NB4 (cell line): ENCODE measurements around the gene CPNE2.
"Not testable (repeated sequence)": the region's sequence is repeated elsewhere in the genome, so short reads cannot be mapped to it uniquely, and the experiment has no call there.

Source experiments
- DNase-seq: peaks from one replicate; pipeline ENCODE4 v3.0.0; 2010; ENCODE audit warnings: low read depth
- H3K4me3 ChIP-seq: one replicate; pipeline ENCODE4 v1.5.1; 2011; ENCODE audit warnings: mild to moderate bottlenecking, low read depth, low read length, moderate library complexity
- MYC ChIP-seq: IDR thresholded peaks from 2 replicates; pipeline ENCODE4 v1.6.1; 2011; ENCODE audit warnings: low read depth, low read length
- POLR2A ChIP-seq: IDR thresholded peaks from 2 replicates; pipeline ENCODE4 v1.6.1; 2011; ENCODE audit warnings: mild to moderate bottlenecking; ENCODE audit not compliant: insufficient read length; ENCODE audit errors: extremely low read depth
- TF ChIP-seq, protein P1 (sequence below): IDR thresholded peaks from 2 replicates; pipeline ENCODE4 v1.6.1; 2011; ENCODE audit warnings: low read depth, low read length
- TF ChIP-seq, protein P2 (sequence below): IDR thresholded peaks from one replicate; pipeline ENCODE4 v1.5.1; 2012; ENCODE audit warnings: low read depth, low read length

CPNE2 gene

DNA sequence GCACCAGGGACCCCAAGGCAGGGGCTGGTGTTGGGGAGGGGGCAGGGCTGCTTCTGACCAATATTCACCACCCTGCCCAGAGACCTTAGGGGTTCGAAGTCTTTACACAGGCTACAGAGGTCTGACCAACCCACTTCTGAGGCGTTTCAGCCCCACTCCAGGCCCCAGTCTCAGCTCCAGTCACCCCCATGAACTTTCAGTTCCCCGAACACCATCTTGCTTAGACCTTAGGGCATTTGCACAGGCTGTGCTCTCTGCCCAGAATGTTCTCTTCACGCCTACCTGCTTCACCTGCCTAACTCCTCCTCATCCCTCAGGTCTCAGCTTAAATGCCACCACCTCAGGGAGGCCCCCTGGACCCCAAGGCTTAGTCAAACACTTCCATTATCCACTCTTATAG, 25.8 kb upstream of the CPNE2 start:
- TF ChIP-seq, protein P1, sequence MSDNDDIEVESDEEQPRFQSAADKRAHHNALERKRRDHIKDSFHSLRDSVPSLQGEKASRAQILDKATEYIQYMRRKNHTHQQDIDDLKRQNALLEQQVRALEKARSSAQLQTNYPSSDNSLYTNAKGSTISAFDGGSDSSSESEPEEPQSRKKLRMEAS = no peak
- TF ChIP-seq POLR2A (no peak), MYC (no peak)
- TF ChIP-seq, protein P2, sequence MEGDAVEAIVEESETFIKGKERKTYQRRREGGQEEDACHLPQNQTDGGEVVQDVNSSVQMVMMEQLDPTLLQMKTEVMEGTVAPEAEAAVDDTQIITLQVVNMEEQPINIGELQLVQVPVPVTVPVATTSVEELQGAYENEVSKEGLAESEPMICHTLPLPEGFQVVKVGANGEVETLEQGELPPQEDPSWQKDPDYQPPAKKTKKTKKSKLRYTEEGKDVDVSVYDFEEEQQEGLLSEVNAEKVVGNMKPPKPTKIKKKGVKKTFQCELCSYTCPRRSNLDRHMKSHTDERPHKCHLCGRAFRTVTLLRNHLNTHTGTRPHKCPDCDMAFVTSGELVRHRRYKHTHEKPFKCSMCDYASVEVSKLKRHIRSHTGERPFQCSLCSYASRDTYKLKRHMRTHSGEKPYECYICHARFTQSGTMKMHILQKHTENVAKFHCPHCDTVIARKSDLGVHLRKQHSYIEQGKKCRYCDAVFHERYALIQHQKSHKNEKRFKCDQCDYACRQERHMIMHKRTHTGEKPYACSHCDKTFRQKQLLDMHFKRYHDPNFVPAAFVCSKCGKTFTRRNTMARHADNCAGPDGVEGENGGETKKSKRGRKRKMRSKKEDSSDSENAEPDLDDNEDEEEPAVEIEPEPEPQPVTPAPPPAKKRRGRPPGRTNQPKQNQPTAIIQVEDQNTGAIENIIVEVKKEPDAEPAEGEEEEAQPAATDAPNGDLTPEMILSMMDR = no peak
- no peak overlapping the region for H3K4me3 ChIP-seq
- DNase-seq = no peak

DNA sequence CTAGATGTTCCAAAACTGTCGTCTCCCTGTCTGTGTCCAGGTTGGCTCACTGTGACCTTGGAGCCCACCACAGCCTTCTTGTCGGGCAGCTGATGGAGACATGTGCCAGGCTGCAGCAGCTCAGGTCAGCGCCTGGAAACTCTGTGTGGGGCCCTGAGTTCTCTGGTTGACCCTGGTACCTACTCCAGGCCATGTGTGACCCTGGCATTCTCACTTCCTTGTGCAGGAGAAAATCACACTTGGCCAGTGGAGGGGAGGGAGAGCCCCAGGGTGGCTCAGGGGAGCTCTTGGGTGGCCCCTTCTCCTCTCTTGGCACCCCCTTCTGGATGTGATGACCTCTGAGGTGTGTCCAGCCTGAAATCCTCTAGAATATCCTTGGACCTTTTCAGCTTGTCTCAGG, 25.0 kb upstream of the CPNE2 start:
- DNase-seq = no peak
- TF ChIP-seq, protein P1 = no peak
- TF ChIP-seq POLR2A = no peak
- no peak for TF ChIP-seq MYC
- TF ChIP-seq, protein P2 = no peak
- H3K4me3 ChIP-seq = no peak overlapping the region

DNA sequence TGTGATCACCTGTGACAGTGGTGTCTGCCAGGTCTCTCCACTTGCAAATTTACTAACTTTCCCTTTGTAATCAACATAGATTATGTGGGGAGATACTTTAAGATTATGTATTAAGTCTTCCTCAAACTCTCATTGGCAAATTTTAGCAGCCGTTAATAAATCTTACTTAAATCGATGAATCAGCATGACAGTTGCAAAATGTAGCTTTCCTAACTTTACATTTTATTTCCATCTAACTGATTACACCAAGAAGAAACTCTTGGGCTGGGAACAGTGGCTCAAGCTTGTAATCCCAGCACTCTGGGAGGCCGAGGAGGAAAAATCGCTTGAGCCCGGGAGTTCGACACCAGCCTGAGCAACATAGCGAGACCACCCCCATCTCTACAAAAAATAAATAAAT, 23.3 kb upstream of the CPNE2 start:
- TF ChIP-seq MYC = no peak
- no peak for TF ChIP-seq POLR2A
- TF ChIP-seq, protein P1 = no peak
- TF ChIP-seq, protein P2 = no peak
- DNase-seq = no peak

DNA sequence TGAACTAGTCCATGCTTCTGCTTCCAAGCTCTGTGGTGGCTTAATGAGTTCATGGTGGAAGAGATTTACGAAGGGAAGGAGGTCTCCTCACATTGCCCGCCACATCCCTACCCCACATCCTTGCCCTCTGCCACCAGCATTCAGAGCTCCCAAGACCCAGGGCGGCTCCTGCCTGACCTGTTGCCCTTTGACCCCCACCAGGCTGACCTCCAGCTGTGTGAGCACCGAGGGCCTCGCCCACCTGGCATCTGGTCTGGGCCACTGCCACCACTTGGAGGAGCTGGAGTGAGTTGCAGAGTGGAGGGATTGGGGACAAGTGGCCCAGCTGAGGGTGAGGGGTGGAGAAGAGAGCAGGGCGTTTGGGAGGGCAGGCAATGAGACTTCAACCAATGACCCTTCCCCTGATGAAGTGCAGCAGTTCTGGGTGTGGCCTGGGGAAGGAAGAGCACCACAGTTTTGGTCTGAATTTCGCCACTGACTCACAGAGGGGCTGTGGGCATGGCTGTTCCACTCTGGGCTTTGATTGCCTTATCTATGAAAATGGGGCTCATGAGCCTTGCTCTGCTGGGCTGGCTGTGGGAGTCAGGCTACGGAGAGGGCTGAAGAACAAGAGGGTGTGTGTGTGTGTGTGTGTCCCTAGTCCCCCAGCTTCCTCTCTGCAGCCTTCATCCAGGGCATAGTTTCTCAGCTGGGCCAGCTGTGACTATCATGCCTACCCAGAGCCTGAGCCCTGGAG, 22.6 kb upstream of the CPNE2 start:
- TF ChIP-seq POLR2A (no peak), MYC (no peak)
- TF ChIP-seq, protein P1 = no peak
- TF ChIP-seq, protein P2 = no peak
- H3K4me3 ChIP-seq = no peak overlapping the region
- DNase-seq = peak; percentile 73

More for the DNA sequence above, 23.3 kb upstream of the CPNE2 start:
- no peak overlapping the region for H3K4me3 ChIP-seq

DNA sequence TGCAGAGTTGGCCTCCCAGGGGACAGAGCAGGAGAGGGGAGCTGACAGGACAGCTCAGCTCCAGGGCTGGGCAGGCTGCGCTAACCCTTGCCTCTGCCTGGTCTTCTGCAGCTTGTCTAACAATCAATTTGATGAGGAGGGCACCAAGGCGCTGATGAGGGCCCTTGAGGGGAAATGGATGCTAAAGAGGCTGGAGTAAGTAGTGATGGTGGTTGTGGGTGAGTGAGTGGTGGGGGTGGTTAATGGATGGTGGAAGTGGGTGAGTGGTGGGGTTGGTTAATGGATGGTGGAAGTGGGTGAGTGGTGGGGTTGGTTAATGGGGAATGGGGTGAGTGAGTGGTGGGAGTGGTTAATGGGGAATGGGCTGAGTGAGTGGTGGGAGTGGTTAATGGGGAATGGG, 22.0 kb upstream of the CPNE2 start:
- no peak for DNase-seq
- H3K4me3 ChIP-seq = no peak overlapping the region
- TF ChIP-seq, protein P2 = no peak
- TF ChIP-seq, protein P1 = no peak
- TF ChIP-seq MYC (no peak), POLR2A (no peak)

DNA sequence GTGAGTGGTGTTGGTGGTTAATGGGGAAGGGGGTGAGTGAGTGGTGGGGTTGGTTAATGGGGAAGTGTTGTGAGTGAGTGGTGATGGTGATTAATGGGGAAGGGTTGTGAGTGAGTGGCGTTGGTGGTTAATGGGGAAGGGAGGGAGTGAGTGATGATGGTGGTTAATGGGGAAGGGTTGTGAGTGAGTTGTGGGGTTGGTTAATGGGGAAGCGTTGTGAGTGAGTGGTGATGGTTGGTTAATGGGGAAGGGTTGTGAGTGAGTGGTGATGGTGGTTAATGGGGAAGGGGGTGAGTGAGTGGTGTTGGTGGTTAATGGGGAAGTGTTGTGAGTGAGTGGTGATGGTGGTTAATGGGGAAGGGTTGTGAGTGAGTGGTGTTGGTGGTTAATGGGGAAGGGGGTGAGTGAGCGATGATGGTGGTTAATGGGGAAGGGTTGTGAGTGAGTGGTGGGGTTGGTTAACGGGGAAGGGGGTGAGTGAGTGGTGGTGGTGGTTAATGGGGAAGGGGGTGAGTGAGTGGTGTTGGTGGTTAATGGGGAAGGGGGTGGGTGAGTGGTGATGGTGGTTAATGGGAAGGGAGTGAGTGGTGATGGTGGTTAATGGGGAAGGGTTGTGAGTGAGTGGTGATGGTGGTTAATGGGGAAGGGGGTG, 21.2 kb upstream of the CPNE2 start:
- not testable (repeated sequence) for H3K4me3 ChIP-seq
- DNase-seq = peak; percentile 33
